IMR-90 (cell line): ENCODE results near the gene ENPP3. TPM values are rescaled to one million over a fixed set of nuclear protein-coding genes. Genes with fewer than 3 reads are reported as not detected.

Experiments used
- ATAC-seq: fragments of 200-7000 bp; cut with Tn5 transposase; 2 replicates; pipeline ENCODE4 v1.9.1; 2020; ENCODE audit warnings: low read depth, mild to moderate bottlenecking, moderate library complexity
- BruUV-seq: library from RNA; stranded (reverse); fragments of 400-500 nt; replicated peaks from 2 replicates; lab custom pipeline; 2021; lab: Mats Ljungman, UMichigan
- CTCF ChIA-PET: fragments of 300-600 bp; formaldehyde crosslinking; extraction: SDS; loops from one replicate; lab custom pipeline; 2021; ENCODE audit warnings: antibody characterized with exemption; lab: Yijun Ruan, JAX
- POLR2A ChIA-PET: fragments of 300-600 bp; sonication (Branson Sonifier 250); formaldehyde crosslinking; loops from one replicate; lab custom pipeline; 2022; ENCODE audit warnings: antibody characterized with exemption; ENCODE audit not compliant: unreplicated experiment; lab: Charles Lee
- DNase-seq: peaks from one replicate; pipeline ENCODE4 v3.0.0; 2013
- H2AFZ ChIP-seq: replicated peaks from 2 replicates; pipeline ENCODE3; 2013; ENCODE audit warnings: low read length, mild to moderate bottlenecking; ENCODE audit not compliant: poor library complexity
- H2AK5ac ChIP-seq: 2 replicates; pipeline ENCODE4 v1.6.1; 2013; ENCODE audit warnings: low read depth, low read length, inconsistent platforms
- H2AK9ac ChIP-seq: replicated peaks from 2 replicates; pipeline ENCODE3; 2013; ENCODE audit warnings: mild to moderate bottlenecking, low read depth, low read length, moderate library complexity; ENCODE audit not compliant: poor library complexity
- H2BK120ac ChIP-seq: 2 replicates; pipeline ENCODE4 v1.6.1; 2013; ENCODE audit warnings: low read depth, low read length, inconsistent platforms
- H2BK15ac ChIP-seq: 3 replicates; pipeline ENCODE4 v1.6.1; 2013; ENCODE audit warnings: low read depth, low read length, inconsistent platforms
- H2BK20ac ChIP-seq: 2 replicates; pipeline ENCODE4 v1.6.1; 2013; ENCODE audit warnings: low read depth, mild to moderate bottlenecking, inconsistent platforms, low read length, moderate library complexity
- H2BK5ac ChIP-seq: 2 replicates; pipeline ENCODE4 v1.6.1; 2013; ENCODE audit warnings: mild to moderate bottlenecking, low read depth, low read length, inconsistent platforms; ENCODE audit not compliant: poor library complexity, severe bottlenecking
- H3K14ac ChIP-seq: replicated peaks from 2 replicates; pipeline ENCODE4 v1.6.1; 2013; ENCODE audit warnings: low read depth, low read length, inconsistent platforms
- H3K18ac ChIP-seq: 2 replicates; pipeline ENCODE4 v1.6.1; 2013; ENCODE audit warnings: low read depth, low read length, control low read depth
- H3K23ac ChIP-seq: 2 replicates; pipeline ENCODE4 v1.6.1; 2013; ENCODE audit warnings: low read depth, low read length, inconsistent platforms
- H3K27ac ChIP-seq: 2 replicates; pipeline ENCODE4 v1.5.1; 2013; ENCODE audit warnings: mild to moderate bottlenecking, control low read depth, low read length; ENCODE audit not compliant: insufficient read depth
- H3K27me3 ChIP-seq: 2 replicates; pipeline ENCODE4 v1.6.1; 2013; ENCODE audit warnings: low read length; ENCODE audit not compliant: control insufficient read depth, insufficient read depth
- H3K36me3 ChIP-seq: 2 replicates; pipeline ENCODE4 v1.6.1; 2013; ENCODE audit warnings: low read length, mixed read lengths; ENCODE audit not compliant: control insufficient read depth, insufficient read depth
- H3K4ac ChIP-seq: 2 replicates; pipeline ENCODE4 v1.6.1; 2013; ENCODE audit warnings: low read depth, low read length, inconsistent platforms
- H3K4me1 ChIP-seq: 2 replicates; pipeline ENCODE4 v1.6.1; 2013; ENCODE audit warnings: low read length, mixed read lengths; ENCODE audit not compliant: control insufficient read depth, insufficient read depth
- H3K4me2 ChIP-seq: 2 replicates; pipeline ENCODE4 v1.6.1; 2013; ENCODE audit warnings: low read depth, mild to moderate bottlenecking, control low read depth, low read length, moderate library complexity
- H3K4me3 ChIP-seq: 2 replicates; pipeline ENCODE4 v1.5.1; 2013; ENCODE audit warnings: low read depth, mild to moderate bottlenecking, control low read depth, low read length, moderate library complexity; ENCODE audit not compliant: insufficient read depth
- H3K56ac ChIP-seq: 2 replicates; pipeline ENCODE4 v1.6.1; 2013; ENCODE audit warnings: low read length, inconsistent platforms; ENCODE audit not compliant: insufficient read depth; ENCODE audit errors: extremely low read depth
- H3K79me1 ChIP-seq, 2 experiments: 2 replicates each; pipeline ENCODE4 v1.6.1; 2013; ENCODE audit warnings: low read length in 2 of 2, inconsistent platforms in 1 of 2, low read depth in 1 of 2
- H3K9ac ChIP-seq: 2 replicates; pipeline ENCODE4 v1.6.1; 2013; ENCODE audit warnings: low read depth, low read length, control low read depth
- H3K9me1 ChIP-seq: 2 replicates; pipeline ENCODE4 v1.6.1; 2013; ENCODE audit warnings: low read length, inconsistent platforms; ENCODE audit not compliant: insufficient read depth
- H3K9me3 ChIP-seq: 2 replicates; pipeline ENCODE4 v1.6.1; 2013; ENCODE audit warnings: low read length; ENCODE audit not compliant: control insufficient read depth, insufficient read depth
- H4K20me1 ChIP-seq: 2 replicates; pipeline ENCODE4 v1.6.1; 2013; ENCODE audit warnings: low read length, inconsistent platforms; ENCODE audit not compliant: insufficient read depth
- H4K5ac ChIP-seq: 2 replicates; pipeline ENCODE4 v1.6.1; 2013; ENCODE audit warnings: mild to moderate bottlenecking, low read depth, low read length, control low read depth
- H4K8ac ChIP-seq, 2 experiments: 2 replicates each; pipeline ENCODE4 v1.6.1; 2013; ENCODE audit warnings: low read depth in 2 of 2, low read length in 2 of 2, control low read depth in 1 of 2, inconsistent platforms in 1 of 2
- H4K91ac ChIP-seq: 2 replicates; pipeline ENCODE4 v1.6.1; 2013; ENCODE audit warnings: low read depth, low read length, inconsistent platforms; ENCODE audit not compliant: insufficient read depth
- CEBPB ChIP-seq: IDR thresholded peaks from 2 replicates; pipeline ENCODE4 v1.6.1; 2012; ENCODE audit warnings: low read depth, low read length, improper control_type of control experiment
- CHD1 ChIP-seq: IDR thresholded peaks from 2 replicates; pipeline ENCODE4 v1.6.1; 2012; ENCODE audit warnings: low read depth, low read length, improper control_type of control experiment
- FOS ChIP-seq: fragments of 150-350 bp; IDR thresholded peaks from 2 replicates; pipeline ENCODE4 v1.6.1; 2016; ENCODE audit warnings: low read depth, low read length
- MXI1 ChIP-seq: IDR thresholded peaks from 2 replicates; pipeline ENCODE4 v1.6.1; 2012; ENCODE audit warnings: low read depth, mild to moderate bottlenecking, low read length, moderate library complexity, borderline replicate concordance
- RCOR1 ChIP-seq: IDR thresholded peaks from 2 replicates; pipeline ENCODE4 v1.6.1; 2012; ENCODE audit warnings: mild to moderate bottlenecking, low read length, improper control_type of control experiment; ENCODE audit not compliant: insufficient replicate concordance
- RFX5 ChIP-seq: IDR thresholded peaks from 2 replicates; pipeline ENCODE4 v1.8.0; 2012; ENCODE audit warnings: low read depth, mild to moderate bottlenecking, low read length, moderate library complexity
- USF2 ChIP-seq: fragments of 150-350 bp; IDR thresholded peaks from 2 replicates; pipeline ENCODE4 v1.6.1; 2017; ENCODE audit warnings: mild to moderate bottlenecking, antibody characterized with exemption, low read length, low read depth
- WGBS, 2 experiments: methylation state at CpG; one replicate each; pipeline versions ENCODE4 v1.1.5 to v1.1.7; 2013; ENCODE audit warnings: missing lambda C conversion rate in 2 of 2; ENCODE audit not compliant: insufficient read length in 1 of 2; ENCODE audit errors: extremely low coverage in 2 of 2; 5-methylcytosine and 5-hydroxymethylcytosine counted together
- dilution Hi-C: fragments of 300-500 bp; cut with HindIII; formaldehyde crosslinking; loops from one replicate; pipeline ENCODE4 v1.14.3; 2018; ENCODE audit warnings: low sequenced_read_pairs; ENCODE audit not compliant: unreplicated experiment
- in situ Hi-C: fragments of 300-500 bp; cut with MboI; formaldehyde crosslinking; loops from 3 replicates; pipeline ENCODE4 v1.14.3; 2019; ENCODE audit warnings: low sequenced_read_pairs, inconsistent platforms, mixed read lengths
- intact Hi-C: fragments of 100-400 bp; cut with micrococcal nuclease; formaldehyde crosslinking; loops from 2 replicates; pipeline ENCODE4 v1.10.0; 2022
- polyA plus RNA-seq, 3 experiments: library from polyadenylated mRNA; depleted of rRNA; stranded (reverse); fragments of >200 nt; gene quantifications; 2 replicates each; pipeline ENCODE4 v1.2.3, GENCODE V29; 2012; ENCODE audit warnings: low replicate concordance in 1 of 3
- total RNA-seq: library from RNA; depleted of rRNA; stranded (reverse); fragments of >200 nt; gene quantifications from 2 replicates; pipeline ENCODE4 v1.2.3, GENCODE V29; 2012

The ENPP3 gene
- total and polyA plus RNA-seq, 2 of the 4 experiments (the other 2 are of a cell fraction): under 0.01 to 0.05 TPM

- peak; percentile 60 for ATAC-seq
- no peak overlapping the region for H3K56ac ChIP-seq
- H3K23ac ChIP-seq: peak overlapping the region; percentile 32; the same call in 1 of the 2 replicates
- dilution Hi-C loops: no loop called here
- WGBS, 2 experiments: no CpG with 5 or more reads among the region's 3 CpGs
- no peaks in the 10 kb centered on the region for H3K79me1 ChIP-seq
- H3K27me3 ChIP-seq: no peaks in the 10 kb centered on the region
- BruUV-seq: no TSS peak
- 0 out of 3 replicates have a peak overlapping the region, but pooled peaks have one; percentile 33 for H2BK15ac ChIP-seq
- no peak overlapping the region for H3K9ac ChIP-seq
- ChIA-PET CTCF (no interaction called here), POLR2A (no interaction called here)
- peak overlapping the region; percentile 87; the same call in 1 of the 2 replicates for H3K14ac ChIP-seq
- H3K27ac ChIP-seq: no peak overlapping the region
- peak overlapping the region; percentile 90 for H2BK120ac ChIP-seq
- peak overlapping the region; percentile 79; the same call in 1 of the 2 replicates for H3K18ac ChIP-seq
- no peak overlapping the region for H3K4me3 ChIP-seq
- intact Hi-C loops: no loop called here
- H2AK5ac ChIP-seq: no peak overlapping the region
- H3K4me2 ChIP-seq: peak overlapping the region; percentile 65; the same call in 1 of the 2 replicates
- no peaks in the 10 kb centered on the region; the same call in 1 of the 2 replicates for H3K9me1 ChIP-seq
- H2AFZ ChIP-seq: no peak overlapping the region
- H4K91ac ChIP-seq: no peak overlapping the region
- H3K36me3 ChIP-seq: no peaks in the 10 kb centered on the region
- peak overlapping the region; percentile 54; the same call in 1 of the 2 replicates for H4K5ac ChIP-seq
- peaks cover 7% of the 10 kb centered on the region; the same call in 1 of the 2 replicates for H3K4me1 ChIP-seq
- no peaks in the 10 kb centered on the region for H4K20me1 ChIP-seq
- peak overlapping the region in 1 of 2 experiments; percentile 77; a peak in 2 of 4 replicates for H4K8ac ChIP-seq
- H3K9me3 ChIP-seq: no peaks in the 10 kb centered on the region
- H3K4ac ChIP-seq: peak overlapping the region; percentile 86; the same call in 1 of the 2 replicates
- peak overlapping the region; percentile 95 for H2BK5ac ChIP-seq
- DNase-seq: peak; percentile 98
- in situ Hi-C loops: no loop called here
- H2AK9ac ChIP-seq: no peak overlapping the region
- H2BK20ac ChIP-seq: peak overlapping the region; percentile 92
- TF ChIP-seq USF2: no peak
- no peak for TF ChIP-seq RCOR1
- TF ChIP-seq RFX5: no peak
- no peak for TF ChIP-seq CHD1
- no peak for TF ChIP-seq MXI1
- TF ChIP-seq CEBPB: 0 out of 2 replicates have a peak, but pooled peaks have one; percentile 6
- peak; percentile 51; the same call in 1 of the 2 replicates for TF ChIP-seq FOS
Observed at GRCh38 chr6:131755597-131755996, 118.5 kb downstream of the ENPP3 start.
